Ureter (tissue), 1 donor: Measurements from ENCODE around the gene NOX3. TPM values are rescaled to one million over a fixed set of nuclear protein-coding genes. Genes with fewer than 3 reads are reported as not detected.

Experiments
- DNase-seq: peaks from one replicate; pipeline ENCODE4 v3.0.0-alpha.2; 2020; ENCODE audit warnings: low spot score
- total RNA-seq: library from RNA; stranded (reverse); gene quantifications from one replicate; pipeline ENCODE4 v1.2.4, GENCODE V29; 2023
- donor health status: DM: yes; HTN: yes; CAD: no.

Gene NOX3
- total RNA-seq, 1 donor from 2014 or later = not detected

DNA sequence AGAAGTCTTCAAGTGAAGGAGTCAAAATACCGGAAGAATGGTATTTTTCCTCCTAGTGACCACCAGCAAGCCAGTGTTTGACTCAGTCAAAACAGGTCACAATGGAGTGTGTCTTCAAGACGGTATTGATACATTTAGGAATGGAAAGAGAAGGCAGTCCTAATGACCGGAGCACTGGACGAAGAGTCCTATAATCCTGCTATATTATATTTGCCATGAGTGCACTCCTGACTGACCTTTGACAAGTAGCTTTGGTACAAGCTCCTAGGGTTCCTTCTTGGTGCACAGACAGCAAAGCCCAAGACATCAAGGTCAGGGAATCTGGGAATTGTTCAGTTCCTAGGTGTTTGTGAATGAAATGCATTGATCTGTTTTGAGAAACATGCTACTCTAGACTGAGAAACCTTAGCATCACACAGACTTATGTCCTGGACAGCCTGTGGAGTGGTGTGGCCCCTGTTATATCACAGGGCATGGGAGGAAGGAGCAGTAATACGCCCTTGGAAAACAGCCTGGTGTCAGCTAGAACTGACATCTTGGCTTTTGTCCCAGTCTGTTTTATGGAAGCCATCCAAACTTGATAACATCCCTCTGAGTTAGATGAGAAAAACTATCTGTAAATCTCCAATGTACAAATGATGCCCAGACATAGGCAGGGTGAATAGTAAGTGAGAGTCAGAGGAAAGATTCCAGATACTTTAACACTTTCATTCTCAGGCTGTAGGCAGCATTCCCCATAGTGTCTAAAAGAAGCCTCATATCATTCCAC is 18.5 kb downstream of the NOX3 start:
- DNase-seq = no peak

- no peak for DNase-seq
Measured at GRCh38 chr6:155434829-155435423, 20.7 kb downstream of the NOX3 start.

GRCh38 chr6:155434096-155434495 is 21.5 kb downstream of the NOX3 start:
- DNase-seq = no peak

- DNase-seq = no peak
Measured at GRCh38 chr6:155432293-155432692, 23.3 kb downstream of the NOX3 start.

DNA sequence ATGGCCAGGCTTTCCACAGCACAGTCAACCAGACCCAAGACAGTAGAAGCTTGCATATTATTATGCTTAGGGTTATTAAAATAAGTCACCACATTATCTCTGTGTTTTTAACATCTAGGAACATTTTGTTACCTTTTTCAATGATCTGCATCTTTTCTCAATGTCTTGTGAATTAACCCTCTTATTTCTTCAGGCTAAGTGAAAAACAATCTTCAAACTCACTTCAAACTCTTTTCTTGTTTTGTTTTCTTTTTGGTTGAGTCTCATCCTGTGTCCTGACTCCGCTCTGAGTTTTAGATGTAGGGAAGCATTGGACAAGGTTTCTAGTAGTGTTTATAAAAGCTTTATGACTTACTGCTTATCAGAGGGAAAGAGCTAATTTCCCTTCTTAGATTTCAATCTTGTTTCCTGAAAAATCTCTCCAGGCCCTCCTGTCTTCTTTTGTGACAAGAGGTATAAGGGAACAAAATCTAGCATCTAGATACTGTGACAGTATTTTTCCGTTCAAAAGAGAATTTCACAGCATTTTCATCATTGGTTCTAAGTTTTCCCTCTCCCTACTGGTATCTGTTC is 26.2 kb downstream of the NOX3 start:
- DNase-seq = no peak

DNA sequence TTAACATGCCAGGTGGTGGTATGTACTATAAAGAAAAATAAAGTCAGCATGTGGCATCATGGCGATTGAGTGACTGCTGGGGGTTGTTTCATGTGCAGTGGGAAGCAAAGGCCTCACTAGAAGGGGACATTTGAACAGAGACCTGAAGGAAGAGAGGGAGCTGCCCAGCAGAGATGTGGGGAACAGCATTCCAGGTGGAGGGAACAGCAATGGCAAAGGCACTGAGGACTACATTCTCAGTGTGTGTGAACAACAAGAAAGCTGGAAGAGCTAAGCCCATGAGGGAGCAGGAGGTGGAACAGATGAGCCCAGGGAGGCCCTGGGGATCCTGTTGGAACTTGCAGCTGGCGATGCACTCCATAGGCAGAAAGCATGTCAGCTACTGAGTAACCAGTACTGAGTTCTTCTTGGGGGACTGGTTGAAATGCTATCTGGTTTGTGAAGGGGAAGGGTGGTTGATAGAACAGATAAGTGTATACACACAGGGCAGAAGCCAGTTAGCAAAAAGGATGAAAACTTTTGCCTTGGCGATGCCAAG is 29.2 kb downstream of the NOX3 start:
- no peak for DNase-seq

GRCh38 chr6:155424181-155424580 is 31.5 kb downstream of the NOX3 start:
- DNase-seq = no peak

DNA sequence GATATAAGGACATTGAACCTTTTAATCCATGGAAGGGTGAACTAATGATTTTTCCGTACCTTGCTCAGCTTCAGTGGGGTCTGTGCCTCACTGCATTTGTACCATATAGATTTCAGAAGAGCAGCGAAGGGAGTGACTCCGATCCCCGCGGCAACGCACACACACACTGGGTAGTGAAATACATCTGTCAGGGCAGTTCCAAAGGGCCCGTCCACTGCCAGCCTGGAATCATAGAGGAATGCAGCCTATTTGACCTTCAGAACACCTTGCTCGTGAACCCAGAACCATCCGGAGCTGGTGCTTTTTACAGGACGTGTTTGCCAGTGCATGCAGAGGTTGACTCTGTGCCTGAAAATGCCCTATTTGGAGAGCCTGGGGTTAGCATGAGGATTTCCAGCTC is 33.0 kb downstream of the NOX3 start:
- no peak for DNase-seq

DNA sequence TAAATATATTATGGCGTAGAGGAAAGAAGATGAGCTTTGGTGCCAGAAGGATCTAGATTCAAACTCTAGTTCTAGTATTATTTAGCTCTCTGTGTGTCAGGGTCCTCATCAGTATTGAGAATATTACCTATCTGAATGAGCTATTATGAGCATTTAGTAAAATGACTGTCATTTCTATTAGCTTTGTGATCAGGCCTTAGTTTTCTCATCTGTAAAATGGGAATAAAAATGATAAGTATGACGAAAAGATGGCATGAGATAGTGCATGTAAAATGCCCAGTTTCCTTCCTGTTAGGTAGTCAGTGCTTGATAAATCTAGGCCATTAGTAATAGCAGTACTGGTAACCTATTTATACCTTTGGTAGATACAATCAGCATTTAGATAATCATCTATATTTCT is 35.1 kb downstream of the NOX3 start:
- DNase-seq = no peak

DNA sequence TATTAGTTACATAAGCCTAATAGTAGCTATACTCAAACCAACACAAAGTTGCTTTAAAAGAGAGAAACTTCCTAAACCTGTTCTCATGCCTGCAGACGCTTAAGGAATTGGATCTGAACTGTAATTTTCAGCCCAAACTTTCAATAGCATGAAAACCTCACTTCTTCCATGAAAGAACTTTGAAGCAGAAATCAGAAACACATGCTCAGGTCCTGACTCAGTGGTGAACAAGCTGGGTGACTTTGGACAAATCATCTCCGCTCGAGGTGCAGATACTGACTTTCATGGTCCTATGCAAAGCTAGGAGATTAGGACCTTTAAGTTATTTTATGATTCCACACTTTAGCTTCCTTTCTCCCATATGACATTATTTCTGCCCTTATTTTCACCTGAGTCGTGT is 36.5 kb downstream of the NOX3 start:
- no peak for DNase-seq

DNA sequence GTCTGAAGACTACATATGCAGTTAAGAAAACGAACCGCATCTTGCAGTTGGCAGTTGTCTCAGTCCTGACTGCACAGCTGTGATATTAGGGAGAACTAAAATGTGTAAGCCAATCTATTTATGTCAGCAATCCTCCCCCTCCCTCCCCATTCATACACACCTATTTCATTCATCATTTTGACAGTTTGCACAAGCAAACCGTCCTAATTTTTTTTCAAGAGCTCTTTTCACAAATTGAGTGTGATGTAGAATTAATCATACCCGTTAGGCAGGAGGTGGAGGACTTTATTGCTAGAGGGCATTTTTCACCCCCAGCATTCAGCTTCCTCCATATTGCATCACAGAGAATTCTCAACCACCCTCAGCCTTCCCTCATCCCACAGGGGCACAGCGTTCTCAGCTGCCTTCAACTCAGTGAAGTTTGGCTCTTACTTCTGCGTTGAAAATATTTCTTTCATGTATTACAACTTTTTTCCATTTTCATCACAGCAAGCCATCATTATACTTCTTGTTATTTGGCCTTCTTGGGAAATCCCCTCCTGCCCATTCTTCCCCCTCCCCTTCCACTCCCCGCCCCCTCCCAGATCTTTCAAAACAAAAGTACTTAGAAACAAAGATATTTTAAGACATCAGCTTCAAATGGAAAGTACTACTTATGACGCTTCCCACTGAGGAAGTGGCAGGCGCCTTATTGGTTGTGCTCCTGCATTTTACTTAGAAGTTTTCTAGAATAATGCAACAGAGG is 37.5 kb downstream of the NOX3 start:
- DNase-seq = no peak

DNA sequence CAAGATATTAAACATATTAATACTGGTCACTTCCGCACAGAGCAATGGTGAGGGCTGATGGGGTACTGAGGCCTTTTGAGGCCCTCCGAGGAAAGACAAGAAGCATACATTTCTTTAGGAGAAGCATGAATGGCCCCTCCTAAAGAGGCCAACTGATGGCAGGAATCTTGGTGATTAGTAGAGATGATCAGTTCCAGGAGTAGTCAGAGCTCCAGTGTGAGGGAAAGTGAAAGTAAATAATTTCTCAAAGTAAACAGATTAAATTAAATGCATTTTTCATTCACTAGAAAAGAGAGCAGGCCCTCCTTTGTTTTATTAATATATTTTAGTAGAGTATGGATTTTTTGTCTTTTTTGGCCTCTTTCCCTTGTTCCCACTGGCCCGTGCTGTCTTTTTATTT is 38.2 kb downstream of the NOX3 start:
- no peak for DNase-seq

- DNase-seq = no peak
Measured at GRCh38 chr6:155415953-155416352, 39.7 kb downstream of the NOX3 start.

- DNase-seq = no peak
Measured at GRCh38 chr6:155414049-155414448, 41.6 kb downstream of the NOX3 start.

- no peak for DNase-seq
Measured at GRCh38 chr6:155412335-155412734, 43.3 kb downstream of the NOX3 start.

GRCh38 chr6:155411154-155412052 is 44.2 kb downstream of the NOX3 start:
- DNase-seq = no peak

- no peak for DNase-seq
Measured at GRCh38 chr6:155409391-155409790, 46.2 kb downstream of the NOX3 start.

- no peak for DNase-seq
Measured at GRCh38 chr6:155408981-155409380, 46.7 kb downstream of the NOX3 start.

DNA sequence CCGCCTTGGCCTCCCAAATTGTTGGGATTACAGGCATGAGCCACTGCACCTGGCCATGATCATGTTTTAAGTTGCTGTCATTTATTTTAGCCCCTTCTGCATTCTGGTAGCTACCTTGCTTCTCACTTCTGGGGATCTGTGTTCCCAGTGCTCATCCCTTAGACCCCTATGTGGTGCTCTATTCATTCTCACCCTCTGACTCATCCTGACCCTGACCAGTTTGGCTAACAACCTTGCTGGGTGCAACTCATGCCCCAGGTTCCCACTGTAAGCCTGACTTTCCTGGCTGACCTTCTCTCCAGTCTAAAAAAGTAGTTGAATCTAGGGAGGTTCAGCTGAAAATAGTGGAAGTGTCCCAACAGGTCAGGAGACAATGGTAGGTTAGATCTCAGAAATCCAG is 47.4 kb downstream of the NOX3 start:
- DNase-seq = no peak

DNA sequence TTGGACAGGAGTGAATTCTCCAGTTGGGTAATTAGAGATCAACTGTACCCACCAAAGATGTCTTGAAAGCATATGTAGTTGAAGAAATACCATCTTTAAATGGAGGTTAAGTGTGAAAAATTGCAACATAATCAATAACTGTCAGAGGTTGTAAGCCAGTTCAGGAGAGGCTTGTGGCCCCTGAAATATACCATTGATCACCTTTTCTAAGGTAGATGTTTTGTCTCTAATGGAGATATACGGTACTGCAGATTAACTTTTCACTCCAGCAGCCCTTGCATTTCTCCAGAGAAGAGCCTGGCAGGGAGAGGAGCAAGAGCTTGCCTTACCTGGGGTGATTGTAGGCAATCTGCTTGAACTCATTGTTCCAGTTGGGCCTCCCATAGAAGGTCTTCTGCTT is 48.8 kb downstream of the NOX3 start:
- no peak for DNase-seq

GRCh38 chr6:155404937-155405336 is 50.7 kb downstream of the NOX3 start:
- no peak for DNase-seq
